SK-N-SH treated with all-trans-retinoic acid at 6 μM for 48 hours (cell line): Measurements from ENCODE around the gene CDH22.

Experiments used
- ZC3H10 ChIP-seq: fragments of 250-450 bp; sonication (Bioruptor Pico); IDR thresholded peaks from 2 replicates; pipeline ENCODE4 v1.5.1; 2021; ENCODE audit warnings: mild to moderate bottlenecking, moderate library complexity
- TF ChIP-seq, protein P1 (sequence below): fragments of 250-450 bp; sonication (Bioruptor Pico); IDR thresholded peaks from 2 replicates; pipeline ENCODE4 v1.8.0; 2021; ENCODE audit warnings: low read depth, mild to moderate bottlenecking, moderate library complexity, borderline replicate concordance

GRCh38 chr20:46332373-46333160 lies 24.3 kb upstream of the CDH22 start:
- TF ChIP-seq, protein P1, sequence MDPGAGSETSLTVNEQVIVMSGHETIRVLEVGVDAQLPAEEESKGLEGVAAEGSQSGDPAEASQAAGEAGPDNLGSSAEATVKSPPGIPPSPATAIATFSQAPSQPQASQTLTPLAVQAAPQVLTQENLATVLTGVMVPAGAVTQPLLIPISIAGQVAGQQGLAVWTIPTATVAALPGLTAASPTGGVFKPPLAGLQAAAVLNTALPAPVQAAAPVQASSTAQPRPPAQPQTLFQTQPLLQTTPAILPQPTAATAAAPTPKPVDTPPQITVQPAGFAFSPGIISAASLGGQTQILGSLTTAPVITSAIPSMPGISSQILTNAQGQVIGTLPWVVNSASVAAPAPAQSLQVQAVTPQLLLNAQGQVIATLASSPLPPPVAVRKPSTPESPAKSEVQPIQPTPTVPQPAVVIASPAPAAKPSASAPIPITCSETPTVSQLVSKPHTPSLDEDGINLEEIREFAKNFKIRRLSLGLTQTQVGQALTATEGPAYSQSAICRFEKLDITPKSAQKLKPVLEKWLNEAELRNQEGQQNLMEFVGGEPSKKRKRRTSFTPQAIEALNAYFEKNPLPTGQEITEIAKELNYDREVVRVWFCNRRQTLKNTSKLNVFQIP (CRISPR knock-in tag), result no peak
- TF ChIP-seq ZC3H10 (CRISPR knock-in tag), result no peak
